GM23248 (cell line): ENCODE results near the gene BCR. TPM values are rescaled to one million over a fixed set of nuclear protein-coding genes. Genes with fewer than 3 reads are reported as not detected.

Experiments used
- DNase-seq: peaks from one replicate; pipeline ENCODE4 v3.0.0-alpha.2; 2015
- H2AFZ ChIP-seq: fragments of 200-600 bp; sonication (generic); 2 replicates; pipeline ENCODE4 v1.6.1; 2016; ENCODE audit warnings: antibody characterized with exemption
- H3F3A ChIP-seq: fragments of 200-600 bp; sonication (generic); 2 replicates; pipeline ENCODE4 v1.6.1; 2016; ENCODE audit warnings: mild to moderate bottlenecking, antibody characterized with exemption, mixed run types; ENCODE audit not compliant: insufficient read depth
- H3K27ac ChIP-seq: fragments of 200-600 bp; sonication (generic); 2 replicates; pipeline ENCODE4 v1.5.1; 2016; ENCODE audit warnings: mild to moderate bottlenecking
- H3K27me3 ChIP-seq: fragments of 200-600 bp; sonication (generic); replicated peaks from 2 replicates; pipeline ENCODE4 v1.6.1; 2016; ENCODE audit warnings: mild to moderate bottlenecking; ENCODE audit not compliant: insufficient read depth
- H3K36me3 ChIP-seq: fragments of 200-600 bp; sonication (generic); 2 replicates; pipeline ENCODE4 v1.6.1; 2016; ENCODE audit warnings: low read depth, mild to moderate bottlenecking
- H3K4me1 ChIP-seq: fragments of 200-600 bp; sonication (generic); 2 replicates; pipeline ENCODE4 v1.6.1; 2016; ENCODE audit warnings: mild to moderate bottlenecking; ENCODE audit not compliant: insufficient read depth
- H3K4me2 ChIP-seq: fragments of 200-600 bp; sonication (generic); one replicate; pipeline ENCODE4 v1.6.1; 2016; ENCODE audit warnings: mild to moderate bottlenecking; ENCODE audit not compliant: unreplicated experiment
- H3K4me3 ChIP-seq: fragments of 200-600 bp; sonication (generic); 2 replicates; pipeline ENCODE4 v1.5.1; 2016; ENCODE audit warnings: mild to moderate bottlenecking
- H3K79me2 ChIP-seq: fragments of 200-600 bp; sonication (generic); 2 replicates; pipeline ENCODE4 v1.6.1; 2016; ENCODE audit warnings: mild to moderate bottlenecking; ENCODE audit not compliant: insufficient read depth
- H3K9ac ChIP-seq: fragments of 200-600 bp; sonication (generic); 2 replicates; pipeline ENCODE4 v1.6.1; 2016; ENCODE audit warnings: mild to moderate bottlenecking
- H3K9me2 ChIP-seq: fragments of 200-600 bp; sonication (generic); 2 replicates; pipeline ENCODE4 v1.6.1; 2016; ENCODE audit warnings: mixed run types, mild to moderate bottlenecking, moderate library complexity; ENCODE audit not compliant: insufficient read depth
- H3K9me3 ChIP-seq: fragments of 200-600 bp; sonication (generic); one replicate; pipeline ENCODE4 v1.6.1; 2017; ENCODE audit warnings: low read depth
- H4K20me1 ChIP-seq: fragments of 200-600 bp; sonication (generic); 2 replicates; pipeline ENCODE4 v1.6.0; 2016; ENCODE audit not compliant: insufficient read depth
- EZH2 ChIP-seq: fragments of 200-600 bp; sonication (generic); IDR thresholded peaks from 2 replicates; pipeline ENCODE4 v1.6.1; 2018; ENCODE audit warnings: antibody characterized with exemption, mild to moderate bottlenecking; ENCODE audit not compliant: insufficient read depth, poor library complexity, severe bottlenecking
- EZH2phosphoT487 ChIP-seq: fragments of 200-600 bp; sonication (generic); IDR thresholded peaks from 2 replicates; pipeline ENCODE4 v1.6.1; 2018; ENCODE audit warnings: antibody characterized with exemption, moderate library complexity, mild to moderate bottlenecking, low read depth; ENCODE audit not compliant: insufficient read depth
- WGBS, 2 experiments: methylation state at CpG; one replicate each; pipeline ENCODE4 v1.1.6; 2015 to 2017; ENCODE audit warnings: low lambda C conversion rate in 2 of 2, low coverage in 1 of 2; ENCODE audit errors: missing lambda C conversion rate in 2 of 2; 5-methylcytosine and 5-hydroxymethylcytosine counted together
- in situ Hi-C: fragments of 300-500 bp; cut with MboI; formaldehyde crosslinking; loops from 2 replicates; pipeline ENCODE4 v1.15.0; 2020
- polyA plus RNA-seq: library from polyadenylated mRNA; unstranded; fragments of >200 nt; fragmentation: Nextera tagmentation; extraction: Ambion mirVana; gene quantifications from 2 replicates; pipeline ENCODE4 v1.2.1, GENCODE V29; 2016
- total RNA-seq: library from RNA; depleted of rRNA; stranded (reverse); fragments of >200 nt; shearing (Covaris generic); gene quantifications from 2 replicates; pipeline ENCODE4 v1.2.3, GENCODE V29; 2014

BCR gene
- total and polyA plus RNA-seq, 2 experiments from 2014 or later: 4.7 to 30.0 TPM

DNA sequence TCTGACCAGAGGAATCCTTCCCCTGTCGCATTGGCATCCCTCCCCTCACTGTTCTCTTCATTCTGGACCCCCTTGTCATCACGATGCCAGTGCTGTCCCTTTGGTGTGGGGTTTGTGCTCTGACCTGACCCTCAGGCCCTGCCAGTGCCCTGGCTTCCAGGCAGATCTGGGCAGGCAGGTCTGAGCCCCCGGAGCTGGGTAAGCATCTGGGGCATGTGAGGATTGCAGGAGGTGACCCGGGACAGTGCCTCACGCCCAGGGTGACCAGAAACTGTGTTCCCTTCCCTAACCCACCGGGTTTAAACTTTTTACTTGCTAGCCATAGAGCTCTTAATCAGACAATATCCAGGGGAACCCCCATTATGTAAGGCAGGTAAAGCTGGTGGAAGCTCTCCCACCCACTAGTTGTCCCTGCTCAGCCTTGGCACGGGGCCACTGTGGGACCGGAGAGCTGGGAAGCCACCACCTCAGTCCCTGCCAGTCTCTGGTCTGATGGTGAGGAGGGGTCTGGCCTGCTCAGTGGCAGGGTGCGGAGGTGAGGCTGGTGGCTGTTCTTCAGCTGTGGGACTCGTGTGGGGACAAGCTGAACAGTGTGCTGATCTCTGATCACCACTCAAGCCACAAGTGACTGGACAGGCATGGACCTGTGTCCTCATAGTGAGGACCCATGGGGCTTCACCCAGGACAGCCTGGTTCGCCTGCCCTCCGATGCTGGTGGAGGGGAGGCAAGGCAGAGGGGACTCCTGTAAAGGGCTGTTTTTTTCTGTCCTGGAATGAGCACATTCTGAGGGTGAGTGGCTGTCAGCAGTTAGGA, 38.0 kb downstream of the BCR start:
- Histone ChIP-seq H3K9me2 (no peaks in the 10 kb centered on the region), H3K4me3 (no peak overlapping the region), H3K4me1 (peaks cover 46% of the 10 kb centered on the region), H3K79me2 (peaks cover 91% of the 10 kb centered on the region), H3K4me2 (no peak overlapping the region), H3K27me3 (no peaks in the 10 kb centered on the region), H3K9me3 (no peaks in the 10 kb centered on the region), H4K20me1 (no peaks in the 10 kb centered on the region), H3K9ac (no peak overlapping the region), H2AFZ (no peak overlapping the region), H3F3A (peaks cover 31% of the 10 kb centered on the region), H3K27ac (no peak overlapping the region), H3K36me3 (no peaks in the 10 kb centered on the region)
- no peak for DNase-seq
- in situ Hi-C loops: no loop called here
- 84 to 86% methylated on average over 12 of the region's 12 CpGs for WGBS, 2 experiments
- no peak for TF ChIP-seq EZH2
- no peak for TF ChIP-seq EZH2phosphoT487

DNA sequence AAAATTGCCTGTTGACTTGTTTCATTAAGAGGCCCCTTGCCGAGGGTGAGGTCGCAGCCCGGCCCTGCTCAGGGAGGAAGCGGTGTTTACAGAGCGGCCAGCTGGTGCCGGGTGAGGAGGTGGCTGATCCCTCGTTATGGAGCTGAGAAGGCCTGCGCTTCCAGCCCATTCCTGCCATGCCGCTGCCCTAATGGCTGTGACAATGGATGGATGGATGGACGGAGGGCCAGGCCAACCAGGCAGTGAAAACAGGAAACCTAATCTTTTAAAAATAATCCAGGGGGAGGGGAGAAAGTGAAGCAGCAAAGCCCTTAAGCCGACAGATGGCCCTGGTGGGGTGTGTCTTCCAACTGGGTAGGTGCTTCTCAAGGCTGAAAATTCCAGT, 38.5 kb downstream of the BCR start:
- H3K27ac ChIP-seq: no peak overlapping the region
- DNase-seq: no peak
- peaks cover 91% of the 10 kb centered on the region for H3K79me2 ChIP-seq
- H3F3A ChIP-seq: peaks cover 31% of the 10 kb centered on the region
- H2AFZ ChIP-seq: no peak overlapping the region
- H3K27me3 ChIP-seq: no peaks in the 10 kb centered on the region
- TF ChIP-seq EZH2 (no peak), EZH2phosphoT487 (no peak)
- no peak overlapping the region for H3K9ac ChIP-seq
- H3K9me3 ChIP-seq: no peaks in the 10 kb centered on the region
- H4K20me1 ChIP-seq: no peaks in the 10 kb centered on the region
- no peak overlapping the region for H3K4me3 ChIP-seq
- peaks cover 46% of the 10 kb centered on the region for H3K4me1 ChIP-seq
- H3K36me3 ChIP-seq: no peaks in the 10 kb centered on the region
- WGBS, 2 experiments: 68 to 70% methylated on average over 11 of the region's 11 CpGs
- H3K4me2 ChIP-seq: no peak overlapping the region
- no peaks in the 10 kb centered on the region for H3K9me2 ChIP-seq
- in situ Hi-C loops: no loop called here

DNA sequence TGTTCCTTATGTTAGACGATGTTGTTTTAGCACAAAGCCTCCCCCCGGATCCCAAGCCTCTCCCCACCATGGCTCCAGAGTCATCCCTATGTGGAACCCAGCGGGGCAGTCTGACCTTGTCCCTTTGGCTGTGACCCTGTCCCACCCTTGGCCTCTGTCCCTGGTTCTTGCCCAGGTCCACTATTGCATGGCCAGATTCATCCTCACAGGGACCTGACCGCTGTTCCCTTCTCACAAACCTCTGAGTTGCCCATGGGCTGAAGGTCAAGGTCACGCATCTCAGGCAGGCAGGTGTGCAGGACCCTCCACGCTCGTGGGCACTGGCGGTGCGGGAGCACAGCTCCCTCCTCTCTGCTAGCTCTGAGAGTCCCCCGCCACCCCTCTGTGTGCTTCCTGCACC, 39.0 kb downstream of the BCR start:
- Histone ChIP-seq H3K9me3 (no peaks in the 10 kb centered on the region), H3K9ac (no peak overlapping the region), H2AFZ (no peak overlapping the region), H3K4me2 (no peak overlapping the region), H4K20me1 (no peaks in the 10 kb centered on the region), H3K9me2 (no peaks in the 10 kb centered on the region), H3K27me3 (no peaks in the 10 kb centered on the region), H3K36me3 (no peaks in the 10 kb centered on the region), H3K79me2 (peaks cover 91% of the 10 kb centered on the region), H3K4me3 (no peak overlapping the region), H3K27ac (no peak overlapping the region), H3F3A (peaks cover 31% of the 10 kb centered on the region), H3K4me1 (peaks cover 46% of the 10 kb centered on the region)
- DNase-seq: no peak
- 94 to 95% methylated on average over 5 to 10 of the region's 10 CpGs for WGBS, 2 experiments
- in situ Hi-C loops: no loop called here
- TF ChIP-seq EZH2 (no peak), EZH2phosphoT487 (no peak)

DNA sequence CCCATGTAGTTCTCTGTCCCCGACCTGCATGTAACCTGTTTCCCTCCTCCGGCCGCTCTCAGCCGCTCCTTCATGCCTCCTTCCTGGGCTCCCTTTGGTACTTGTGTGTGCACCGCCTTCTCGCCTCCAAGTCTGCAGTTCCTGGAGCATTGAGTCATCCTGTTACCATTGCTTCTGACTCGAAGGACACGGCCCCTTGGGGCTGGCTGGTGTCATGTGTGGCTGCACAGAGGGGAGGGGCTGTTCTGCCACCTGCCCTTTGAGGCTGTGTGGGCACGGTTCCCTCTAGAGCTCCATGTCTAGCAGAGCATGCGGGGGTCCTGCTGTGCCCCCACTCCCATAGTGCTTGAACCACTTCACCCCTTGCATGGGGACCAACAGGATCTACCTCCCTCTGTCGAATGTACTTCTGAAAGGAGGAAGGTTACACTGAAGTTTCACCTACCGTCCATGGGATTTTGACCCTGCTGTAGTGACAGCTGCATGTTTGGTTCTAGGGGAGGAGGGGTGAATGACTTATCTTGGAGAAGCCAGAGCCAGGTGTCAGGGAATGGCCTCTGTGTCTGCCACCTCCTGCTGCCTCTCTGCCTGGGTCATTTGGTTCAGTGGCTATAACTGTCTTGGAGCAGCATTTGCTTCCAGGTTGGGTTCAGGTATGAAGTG, 39.6 kb downstream of the BCR start:
- Histone ChIP-seq H3K9ac (peak overlapping the region; percentile 75), H4K20me1 (no peaks in the 10 kb centered on the region), H3F3A (peaks cover 31% of the 10 kb centered on the region), H3K79me2 (peaks cover 91% of the 10 kb centered on the region), H3K4me1 (peaks cover 47% of the 10 kb centered on the region), H3K9me3 (no peaks in the 10 kb centered on the region), H3K4me3 (0 out of 2 replicates have a peak overlapping the region, but pooled peaks have one; percentile 19), H3K27me3 (no peaks in the 10 kb centered on the region), H3K4me2 (peak overlapping the region; percentile 49), H3K36me3 (no peaks in the 10 kb centered on the region), H3K9me2 (no peaks in the 10 kb centered on the region), H2AFZ (no peak overlapping the region), H3K27ac (peak overlapping the region; percentile 96)
- 60 to 66% methylated on average over 10 to 12 of the region's 12 CpGs for WGBS, 2 experiments
- no peak for TF ChIP-seq EZH2
- no peak for TF ChIP-seq EZH2phosphoT487
- peak; percentile 73 for DNase-seq
- in situ Hi-C loops: no loop called here
